Activated CD4-positive, alpha-beta T cell treated with anti-CD3 and anti-CD28 coated beads for 36 hours (primary cell): Measurements from ENCODE around the gene MSI2. TPM values are rescaled to one million over a fixed set of nuclear protein-coding genes. Genes with fewer than 3 reads are reported as not detected.

Experiments used
- ATAC-seq: fragments of 200-7000 bp; cut with Tn5 transposase; one replicate; pipeline ENCODE4 v1.10.0; 2021; ENCODE audit warnings: mild to moderate bottlenecking, moderate library complexity
- CTCF ChIA-PET: fragments of 350-600 bp; sonication (Branson Sonifier 250); formaldehyde crosslinking; loops from one replicate; lab custom pipeline; 2021; ENCODE audit warnings: antibody characterized with exemption; lab: Charles Lee
- POLR2A ChIA-PET: fragments of 350-600 bp; sonication (Branson Sonifier 250); formaldehyde crosslinking; loops from one replicate; lab custom pipeline; 2021; ENCODE audit warnings: antibody characterized with exemption, inconsistent platforms; lab: Charles Lee
- DNase-seq: peaks from one replicate; pipeline ENCODE4 v3.0.0-alpha.2; 2020
- H3K27ac Mint-ChIP-seq: one replicate; pipeline ENCODE4 v1.8.0; 2021; ENCODE audit warnings: mixed read lengths
- H3K27me3 Mint-ChIP-seq: one replicate; pipeline ENCODE4 v1.8.0; 2021; ENCODE audit warnings: mixed read lengths
- H3K36me3 Mint-ChIP-seq: one replicate; pipeline ENCODE4 v1.8.0; 2021; ENCODE audit warnings: low read depth, mixed read lengths
- H3K4me1 Mint-ChIP-seq: one replicate; pipeline ENCODE4 v1.8.0; 2021; ENCODE audit warnings: mixed read lengths
- H3K4me3 Mint-ChIP-seq: one replicate; pipeline ENCODE4 v1.8.0; 2021; ENCODE audit warnings: mild to moderate bottlenecking, moderate library complexity, mixed read lengths
- H3K9me3 Mint-ChIP-seq: one replicate; pipeline ENCODE4 v1.8.0; 2021; ENCODE audit warnings: low read depth, mixed read lengths
- intact Hi-C, 2 experiments: fragments of 100-400 bp; cut with DNase I in 1 of 2; cut with micrococcal nuclease in 1 of 2; formaldehyde crosslinking; loops; one replicate each; pipeline versions ENCODE4 v1.14.2 to v1.15.1; 2022 to 2024; cut with DNase I, micrococcal nuclease
- total RNA-seq, 2 experiments: library from RNA; stranded (reverse); gene quantifications; one replicate each; pipeline ENCODE4 v1.2.3, GENCODE V29; 2021

The MSI2 gene
- total RNA-seq, 2 experiments from 2014 or later = 55.3 to 57.2 TPM

GRCh38 chr17:57370037-57370581 lies 113.8 kb downstream of the MSI2 start:
- no peak overlapping the region for H3K27ac Mint-ChIP-seq
- no peaks in the 10 kb centered on the region for H3K27me3 Mint-ChIP-seq
- ChIA-PET CTCF (interaction anchor here (0.6 to 0.9 kb wide), 2 partner anchors 13 to 127 kb away, joined by 3 read pairs; no protein-coding TSS in a partner anchor), POLR2A (no interaction called here)
- peaks cover 11% of the 10 kb centered on the region for H3K36me3 Mint-ChIP-seq
- H3K9me3 Mint-ChIP-seq = no peaks in the 10 kb centered on the region
- DNase-seq (no peak), ATAC-seq (no peak)
- no peak overlapping the region for H3K4me3 Mint-ChIP-seq
- H3K4me1 Mint-ChIP-seq = peaks cover 21% of the 10 kb centered on the region
- intact Hi-C loops = no loop called here

GRCh38 chr17:57370619-57371018 lies 114.3 kb downstream of the MSI2 start:
- intact Hi-C loops = no loop called here
- peaks cover 21% of the 10 kb centered on the region for H3K4me1 Mint-ChIP-seq
- no peaks in the 10 kb centered on the region for H3K27me3 Mint-ChIP-seq
- no peak overlapping the region for H3K27ac Mint-ChIP-seq
- peaks cover 11% of the 10 kb centered on the region for H3K36me3 Mint-ChIP-seq
- H3K9me3 Mint-ChIP-seq = no peaks in the 10 kb centered on the region
- no peak overlapping the region for H3K4me3 Mint-ChIP-seq
- ATAC-seq (no peak), DNase-seq (no peak)
- CTCF ChIA-PET = no interaction called here
- POLR2A ChIA-PET = no interaction called here

GRCh38 chr17:57372156-57372555 lies 115.8 kb downstream of the MSI2 start:
- peaks cover 15% of the 10 kb centered on the region for H3K4me1 Mint-ChIP-seq
- H3K36me3 Mint-ChIP-seq = peaks cover 14% of the 10 kb centered on the region
- DNase-seq (no peak), ATAC-seq (no peak)
- no peak overlapping the region for H3K27ac Mint-ChIP-seq
- H3K27me3 Mint-ChIP-seq = no peaks in the 10 kb centered on the region
- no peak overlapping the region for H3K4me3 Mint-ChIP-seq
- H3K9me3 Mint-ChIP-seq = no peaks in the 10 kb centered on the region
- CTCF ChIA-PET = interaction anchor here (0.7 kb wide), 2 partner anchors 75 to 129 kb away, joined by 3 to 5 read pairs; no protein-coding TSS in a partner anchor
- POLR2A ChIA-PET = no interaction called here
- intact Hi-C loops = no loop called here

- CTCF ChIA-PET = no interaction called here
- Mint-ChIP-seq H3K36me3 (peaks cover 14% of the 10 kb centered on the region), H3K27ac (no peak overlapping the region), H3K4me1 (peaks cover 13% of the 10 kb centered on the region), H3K27me3 (no peaks in the 10 kb centered on the region), H3K9me3 (no peaks in the 10 kb centered on the region), H3K4me3 (no peak overlapping the region)
- ATAC-seq (no peak), DNase-seq (no peak)
- POLR2A ChIA-PET = no interaction called here
- intact Hi-C loops = no loop called here
These were observed 116.7 kb downstream of the MSI2 start for GRCh38 chr17:57373048-57373447.

GRCh38 chr17:57373756-57374155 lies 117.4 kb downstream of the MSI2 start:
- Mint-ChIP-seq H3K4me3 (no peak overlapping the region), H3K27ac (no peak overlapping the region), H3K27me3 (no peaks in the 10 kb centered on the region), H3K9me3 (no peaks in the 10 kb centered on the region), H3K36me3 (peaks cover 14% of the 10 kb centered on the region), H3K4me1 (peaks cover 12% of the 10 kb centered on the region)
- POLR2A ChIA-PET = no interaction called here
- intact Hi-C loops = no loop called here
- CTCF ChIA-PET = no interaction called here
- ATAC-seq (no peak), DNase-seq (no peak)

- intact Hi-C loops = no loop called here
- DNase-seq (no peak), ATAC-seq (no peak)
- Mint-ChIP-seq H3K9me3 (no peaks in the 10 kb centered on the region), H3K36me3 (peaks cover 14% of the 10 kb centered on the region), H3K27me3 (no peaks in the 10 kb centered on the region), H3K4me3 (no peak overlapping the region), H3K27ac (no peak overlapping the region), H3K4me1 (peaks cover 12% of the 10 kb centered on the region)
- CTCF ChIA-PET = no interaction called here
- POLR2A ChIA-PET = no interaction called here
These were observed 118.9 kb downstream of the MSI2 start for GRCh38 chr17:57375040-57375769.

GRCh38 chr17:57375770-57376225 lies 119.5 kb downstream of the MSI2 start:
- no peak for DNase-seq
- ATAC-seq = no peak
- ChIA-PET CTCF (interaction anchor here (0.5 kb wide), 1 partner anchor 404 kb away, joined by 3 read pairs; no protein-coding TSS in a partner anchor), POLR2A (no interaction called here)
- H3K27me3 Mint-ChIP-seq = no peaks in the 10 kb centered on the region
- no peak overlapping the region for H3K4me3 Mint-ChIP-seq
- intact Hi-C loops = no loop called here
- H3K36me3 Mint-ChIP-seq = peaks cover 14% of the 10 kb centered on the region
- H3K9me3 Mint-ChIP-seq = no peaks in the 10 kb centered on the region
- peaks cover 12% of the 10 kb centered on the region for H3K4me1 Mint-ChIP-seq
- no peak overlapping the region for H3K27ac Mint-ChIP-seq

- CTCF ChIA-PET = no interaction called here
- ATAC-seq (no peak), DNase-seq (no peak)
- Mint-ChIP-seq H3K27ac (no peak overlapping the region), H3K9me3 (peaks cover 1% of the 10 kb centered on the region), H3K4me3 (no peak overlapping the region), H3K27me3 (no peaks in the 10 kb centered on the region), H3K4me1 (peaks cover 12% of the 10 kb centered on the region), H3K36me3 (peaks cover 16% of the 10 kb centered on the region)
- intact Hi-C loops = no loop called here
- POLR2A ChIA-PET = no interaction called here
These were observed 120.8 kb downstream of the MSI2 start for GRCh38 chr17:57377094-57377493.

- Mint-ChIP-seq H3K27ac (no peak overlapping the region), H3K4me3 (no peak overlapping the region), H3K4me1 (peaks cover 12% of the 10 kb centered on the region), H3K9me3 (peaks cover 11% of the 10 kb centered on the region), H3K36me3 (peaks cover 22% of the 10 kb centered on the region), H3K27me3 (no peaks in the 10 kb centered on the region)
- intact Hi-C loops = no loop called here
- CTCF ChIA-PET = interaction anchor here (0.6 kb wide), 1 partner anchor 12 kb away, joined by 3 read pairs; no protein-coding TSS in a partner anchor
- POLR2A ChIA-PET = no interaction called here
- ATAC-seq (peak; percentile 81), DNase-seq (peak; percentile 60)
These were observed 123.0 kb downstream of the MSI2 start for GRCh38 chr17:57379237-57379894.

GRCh38 chr17:57379895-57380434 lies 123.6 kb downstream of the MSI2 start:
- Mint-ChIP-seq H3K27ac (no peak overlapping the region), H3K4me1 (peaks cover 12% of the 10 kb centered on the region), H3K36me3 (peaks cover 25% of the 10 kb centered on the region), H3K27me3 (no peaks in the 10 kb centered on the region), H3K9me3 (peaks cover 14% of the 10 kb centered on the region), H3K4me3 (no peak overlapping the region)
- CTCF ChIA-PET = interaction anchor here (0.6 kb wide), 1 partner anchor 13 kb away, joined by 3 read pairs; no protein-coding TSS in a partner anchor
- ATAC-seq (no peak), DNase-seq (no peak)
- POLR2A ChIA-PET = no interaction called here
- intact Hi-C loops = no loop called here

GRCh38 chr17:57381498-57381897 lies 125.2 kb downstream of the MSI2 start:
- no peak for DNase-seq
- H3K36me3 Mint-ChIP-seq = peaks cover 36% of the 10 kb centered on the region

More at GRCh38 chr17:57381498-57381897, 125.2 kb downstream of the MSI2 start:
- H3K27ac Mint-ChIP-seq = no peak overlapping the region
- CTCF ChIA-PET = no interaction called here
- peaks cover 12% of the 10 kb centered on the region for H3K4me1 Mint-ChIP-seq
- no peak overlapping the region for H3K4me3 Mint-ChIP-seq
- peaks cover 24% of the 10 kb centered on the region for H3K9me3 Mint-ChIP-seq
- ATAC-seq = no peak
- H3K27me3 Mint-ChIP-seq = no peaks in the 10 kb centered on the region
- POLR2A ChIA-PET = no interaction called here
- intact Hi-C loops = no loop called here
